Measurements from ENCODE around the gene MRPS15. TPM values are rescaled to one million over a fixed set of nuclear protein-coding genes. Genes with fewer than 3 reads are reported as not detected.

Gene MRPS15
- total RNA-seq, 1 experiment from 2014 or later = 98.7 TPM

DNA sequence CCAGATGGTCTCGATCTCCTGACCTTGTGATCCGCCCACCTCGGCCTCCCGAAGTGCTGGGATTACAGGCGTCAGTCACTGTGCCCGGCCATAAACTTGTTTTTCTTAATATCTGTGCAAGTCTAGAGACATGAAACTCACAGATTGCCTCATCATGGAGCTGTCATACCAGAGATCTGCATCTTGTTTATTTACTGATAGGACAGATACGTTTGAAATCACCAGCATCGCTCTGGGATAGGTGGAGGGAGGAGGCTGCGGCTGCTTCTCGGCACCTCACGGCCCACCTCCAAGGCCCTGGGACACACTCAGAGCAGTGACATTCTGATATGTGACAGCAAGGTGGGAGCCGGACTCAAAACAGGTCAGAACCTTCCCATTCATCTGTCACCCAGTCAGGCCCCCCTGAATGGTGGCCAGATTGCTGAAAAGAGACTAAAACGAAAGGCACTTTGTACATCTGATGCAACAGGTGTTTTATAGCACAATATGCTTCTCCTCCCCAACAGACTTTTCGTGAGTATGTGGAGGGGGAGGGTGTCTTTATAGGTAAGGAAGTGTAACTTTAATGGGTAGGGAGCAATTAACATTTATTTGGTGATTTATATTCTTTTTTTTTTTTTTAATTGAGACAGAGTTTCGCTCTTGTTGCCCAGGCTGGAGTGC is 48.4 kb downstream of the MRPS15 start:
- POLR2A ChIA-PET = interaction anchor here (1.2 to 5.9 kb wide), 2 partner anchors 15 to 29 kb away, joined by 3 to 20 read pairs; no protein-coding TSS in a partner anchor
- H3K9me3 ChIP-seq (ENCODE audit: control insufficient read depth in 1 of 2, insufficient read depth in 1 of 2, low read depth in 1 of 2, low read length in 2 of 2) = no peaks in the 10 kb centered on the region
- H2AFZ ChIP-seq (ENCODE audit: low read depth, low read length, poor library complexity, severe bottlenecking) = no peak overlapping the region
- H4K20me1 ChIP-seq (ENCODE audit: insufficient read depth) = no peaks in the 10 kb centered on the region
- H3K4me2 ChIP-seq (ENCODE audit: low read length) = no peak overlapping the region
- H3K27ac ChIP-seq (ENCODE audit: low read depth, low read length) = no peak overlapping the region
- peaks cover 11 to 30% of the 10 kb centered on the region in 2 experiments for H3K4me1 ChIP-seq (ENCODE audit: control insufficient read depth in 1 of 2, insufficient read depth in 2 of 2, low read length in 2 of 2)
- CTCF ChIA-PET = no interaction called here
- ATAC-seq = no peak
- intact Hi-C loops (cut with micrococcal nuclease) = no loop called here
- TF ChIP-seq, protein P1, sequence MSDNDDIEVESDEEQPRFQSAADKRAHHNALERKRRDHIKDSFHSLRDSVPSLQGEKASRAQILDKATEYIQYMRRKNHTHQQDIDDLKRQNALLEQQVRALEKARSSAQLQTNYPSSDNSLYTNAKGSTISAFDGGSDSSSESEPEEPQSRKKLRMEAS (IDR thresholded peaks at IDR 0.05) = no peak
- no peak for TF ChIP-seq FOSL1 (IDR thresholded peaks at IDR 0.05; ENCODE audit: low read depth)
- TF ChIP-seq ZFX (IDR thresholded peaks at IDR 0.05) = no peak
- TF ChIP-seq POLR2AphosphoS5 (IDR thresholded peaks at IDR 0.05; ENCODE audit: low read depth, low read length) = no peak
- TF ChIP-seq EZH2 (IDR thresholded peaks at IDR 0.05) = no peak
- no peak for TF ChIP-seq CBX3 (IDR thresholded peaks at IDR 0.05; ENCODE audit: low read depth)
- TF ChIP-seq, protein P2, sequence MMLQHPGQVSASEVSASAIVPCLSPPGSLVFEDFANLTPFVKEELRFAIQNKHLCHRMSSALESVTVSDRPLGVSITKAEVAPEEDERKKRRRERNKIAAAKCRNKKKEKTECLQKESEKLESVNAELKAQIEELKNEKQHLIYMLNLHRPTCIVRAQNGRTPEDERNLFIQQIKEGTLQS (IDR thresholded peaks at IDR 0.05) = no peak
- no peak for TF ChIP-seq ZNF274 (IDR thresholded peaks at IDR 0.05; ENCODE audit: low read depth, low read length)
- TF ChIP-seq, protein P3, sequence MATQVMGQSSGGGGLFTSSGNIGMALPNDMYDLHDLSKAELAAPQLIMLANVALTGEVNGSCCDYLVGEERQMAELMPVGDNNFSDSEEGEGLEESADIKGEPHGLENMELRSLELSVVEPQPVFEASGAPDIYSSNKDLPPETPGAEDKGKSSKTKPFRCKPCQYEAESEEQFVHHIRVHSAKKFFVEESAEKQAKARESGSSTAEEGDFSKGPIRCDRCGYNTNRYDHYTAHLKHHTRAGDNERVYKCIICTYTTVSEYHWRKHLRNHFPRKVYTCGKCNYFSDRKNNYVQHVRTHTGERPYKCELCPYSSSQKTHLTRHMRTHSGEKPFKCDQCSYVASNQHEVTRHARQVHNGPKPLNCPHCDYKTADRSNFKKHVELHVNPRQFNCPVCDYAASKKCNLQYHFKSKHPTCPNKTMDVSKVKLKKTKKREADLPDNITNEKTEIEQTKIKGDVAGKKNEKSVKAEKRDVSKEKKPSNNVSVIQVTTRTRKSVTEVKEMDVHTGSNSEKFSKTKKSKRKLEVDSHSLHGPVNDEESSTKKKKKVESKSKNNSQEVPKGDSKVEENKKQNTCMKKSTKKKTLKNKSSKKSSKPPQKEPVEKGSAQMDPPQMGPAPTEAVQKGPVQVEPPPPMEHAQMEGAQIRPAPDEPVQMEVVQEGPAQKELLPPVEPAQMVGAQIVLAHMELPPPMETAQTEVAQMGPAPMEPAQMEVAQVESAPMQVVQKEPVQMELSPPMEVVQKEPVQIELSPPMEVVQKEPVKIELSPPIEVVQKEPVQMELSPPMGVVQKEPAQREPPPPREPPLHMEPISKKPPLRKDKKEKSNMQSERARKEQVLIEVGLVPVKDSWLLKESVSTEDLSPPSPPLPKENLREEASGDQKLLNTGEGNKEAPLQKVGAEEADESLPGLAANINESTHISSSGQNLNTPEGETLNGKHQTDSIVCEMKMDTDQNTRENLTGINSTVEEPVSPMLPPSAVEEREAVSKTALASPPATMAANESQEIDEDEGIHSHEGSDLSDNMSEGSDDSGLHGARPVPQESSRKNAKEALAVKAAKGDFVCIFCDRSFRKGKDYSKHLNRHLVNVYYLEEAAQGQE (IDR thresholded peaks at IDR 0.05; ENCODE audit: low read depth) = no peak
- no peak for TF ChIP-seq TCF7L2 (IDR thresholded peaks at IDR 0.05; ENCODE audit: borderline replicate concordance, extremely low read depth, insufficient read depth, insufficient read length)
- no peak for TF ChIP-seq EGR1 (IDR thresholded peaks at IDR 0.05; ENCODE audit: low read depth)
- no peak for TF ChIP-seq CEBPB (IDR thresholded peaks at IDR 0.05; ENCODE audit: low read depth)
- TF ChIP-seq RAD21 (IDR thresholded peaks at IDR 0.05; ENCODE audit: low read depth) = no peak
- TF ChIP-seq SRF (IDR thresholded peaks at IDR 0.05; ENCODE audit: low read depth) = no peak
- RAD21 ChIA-PET (ENCODE audit: low non-redundant PET in 1 of 2, low total read pairs in 2 of 2, uncharacterized antibody in 2 of 2, unreplicated experiment in 2 of 2) = no interaction called here
- H3K79me2 ChIP-seq (ENCODE audit: insufficient read depth, low read length) = no peaks in the 10 kb centered on the region
- DNase-seq (ENCODE audit: low read depth, low spot score) = no peak
- no peak overlapping the region for H3K9ac ChIP-seq (ENCODE audit: low read length)
- H3K9me2 ChIP-seq (ENCODE audit: insufficient read depth) = no peaks in the 10 kb centered on the region
- H3K36me3 ChIP-seq (ENCODE audit: control insufficient read depth in 1 of 2, insufficient read depth in 2 of 2, low read length in 2 of 2) = no peaks in the 10 kb centered on the region
- no peaks in the 10 kb centered on the region for H3K27me3 ChIP-seq (ENCODE audit: insufficient read depth, low read length)
- H3K4me3 ChIP-seq (replicated peaks in 1 of 2; ENCODE audit: low read depth in 1 of 2, low read length in 2 of 2) = no peak overlapping the region
- BruUV-seq (replicated peaks) = no TSS peak

Data from HCT116 (cell line).